ENCODE measurements around the gene RTEL1. TPM values are rescaled to one million over a fixed set of nuclear protein-coding genes. Genes with fewer than 3 reads are reported as not detected.

The RTEL1 gene
- total RNA-seq, 2 donors from 2014 or later = 26.8 to 34.6 TPM

DNA sequence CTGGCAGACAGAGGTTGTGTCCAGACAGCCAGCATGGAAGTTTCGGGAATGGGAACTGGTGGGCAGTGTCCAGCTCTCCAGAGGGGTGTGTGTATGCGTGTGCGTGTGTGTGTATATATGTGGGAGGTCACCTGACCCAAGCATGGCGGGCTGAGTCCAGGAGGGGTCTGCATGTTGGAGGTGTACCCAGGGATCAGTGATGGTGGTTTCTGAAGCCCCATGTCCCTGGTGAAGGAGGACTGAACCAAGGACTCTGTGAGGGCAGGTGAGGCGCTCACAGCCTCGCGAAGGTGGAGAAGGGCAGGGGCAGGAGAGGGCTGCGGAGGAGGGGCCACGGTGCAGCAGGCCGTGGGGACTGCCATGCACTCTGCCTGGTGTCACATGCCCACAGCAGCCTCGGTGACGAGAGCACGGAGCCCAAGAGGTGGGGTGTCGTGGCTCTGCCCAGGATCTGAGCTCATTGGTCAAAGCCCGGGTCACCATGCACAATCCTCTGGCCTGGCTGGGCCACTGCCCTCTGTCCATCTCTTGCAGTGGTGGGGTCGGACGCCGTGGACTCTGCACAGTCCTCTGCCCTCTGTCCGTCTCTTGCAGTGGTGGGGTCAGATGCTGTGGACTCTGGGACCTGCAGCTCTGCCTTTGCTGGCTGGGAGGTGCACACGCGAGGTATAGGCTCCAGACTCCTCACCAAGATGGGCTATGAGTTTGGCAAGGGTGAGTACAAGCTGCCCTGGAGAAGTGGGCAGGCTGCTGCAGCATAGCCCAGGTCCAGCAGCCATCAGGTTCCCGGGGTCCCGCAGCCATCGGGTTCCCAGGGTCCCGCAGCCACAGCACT lies 76.2 kb downstream of the RTEL1 start:
- H3K4me3 Mint-ChIP-seq = no peak overlapping the region
- H3K27ac Mint-ChIP-seq = no peak overlapping the region
- H3K36me3 Mint-ChIP-seq (ENCODE audit: insufficient read depth in 2 of 2) = peaks cover 0 to 3% of the 10 kb centered on the region in 2 donors

DNA sequence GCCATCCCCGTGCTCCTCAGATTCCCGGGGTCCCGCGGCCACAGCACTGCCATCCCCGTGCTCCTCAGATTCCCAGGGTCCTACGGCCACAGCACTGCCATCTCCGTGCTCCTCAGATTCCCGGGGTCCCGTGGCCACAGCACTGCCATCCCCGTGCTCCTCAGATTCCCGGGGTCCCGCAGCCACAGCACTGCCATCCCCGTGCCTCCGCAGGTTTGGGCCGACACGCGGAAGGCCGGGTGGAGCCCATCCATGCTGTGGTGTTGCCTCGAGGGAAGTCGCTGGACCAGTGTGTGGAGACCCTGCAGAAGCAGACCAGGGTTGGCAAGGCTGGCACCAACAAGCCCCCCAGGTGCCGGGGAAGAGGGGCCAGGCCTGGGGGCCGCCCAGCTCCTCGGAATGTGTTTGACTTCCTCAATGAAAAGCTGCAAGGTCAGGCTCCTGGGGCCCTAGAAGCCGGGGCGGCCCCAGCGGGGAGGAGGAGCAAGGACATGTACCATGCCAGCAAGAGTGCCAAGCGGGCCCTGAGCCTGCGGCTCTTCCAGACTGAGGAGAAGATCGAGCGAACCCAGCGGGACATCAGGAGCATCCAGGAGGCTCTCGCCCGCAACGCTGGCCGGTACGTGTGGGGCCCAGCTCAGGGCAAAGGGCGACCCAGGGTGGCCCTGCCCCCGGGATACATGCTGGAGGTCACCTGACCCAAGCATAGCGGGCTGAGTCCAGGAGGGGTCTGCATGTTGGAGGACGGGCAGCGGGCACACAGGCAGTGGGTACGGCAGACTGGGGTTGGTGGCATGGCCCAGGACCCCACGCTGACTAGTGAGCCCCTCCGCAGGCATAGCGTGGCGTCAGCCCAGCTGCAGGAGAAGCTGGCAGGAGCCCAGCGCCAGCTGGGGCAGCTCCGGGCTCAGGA lies 77.1 kb downstream of the RTEL1 start:
- Mint-ChIP-seq H3K9me3 (no peaks in the 10 kb centered on the region), H3K36me3 (ENCODE audit: insufficient read depth in 2 of 2) (peaks cover 0 to 1% of the 10 kb centered on the region in 2 donors), H3K27ac (no peak overlapping the region), H3K4me3 (peak overlapping the region in 1 of 2 donors; percentile 62), H3K4me1 (ENCODE audit: low read depth) (peaks cover 16% of the 10 kb centered on the region), H3K27me3 (ENCODE audit: low read depth) (no peaks in the 10 kb centered on the region)
- ATAC-seq (replicated peaks in 1 of 2) (no peak), DNase-seq (no peak)

More for the DNA sequence above, 76.2 kb downstream of the RTEL1 start:
- no peak for DNase-seq
- no peak for ATAC-seq (replicated peaks in 1 of 2)
- Mint-ChIP-seq H3K27me3 (ENCODE audit: low read depth) (no peaks in the 10 kb centered on the region), H3K4me1 (ENCODE audit: low read depth) (peaks cover 16% of the 10 kb centered on the region), H3K9me3 (no peaks in the 10 kb centered on the region)

DNA sequence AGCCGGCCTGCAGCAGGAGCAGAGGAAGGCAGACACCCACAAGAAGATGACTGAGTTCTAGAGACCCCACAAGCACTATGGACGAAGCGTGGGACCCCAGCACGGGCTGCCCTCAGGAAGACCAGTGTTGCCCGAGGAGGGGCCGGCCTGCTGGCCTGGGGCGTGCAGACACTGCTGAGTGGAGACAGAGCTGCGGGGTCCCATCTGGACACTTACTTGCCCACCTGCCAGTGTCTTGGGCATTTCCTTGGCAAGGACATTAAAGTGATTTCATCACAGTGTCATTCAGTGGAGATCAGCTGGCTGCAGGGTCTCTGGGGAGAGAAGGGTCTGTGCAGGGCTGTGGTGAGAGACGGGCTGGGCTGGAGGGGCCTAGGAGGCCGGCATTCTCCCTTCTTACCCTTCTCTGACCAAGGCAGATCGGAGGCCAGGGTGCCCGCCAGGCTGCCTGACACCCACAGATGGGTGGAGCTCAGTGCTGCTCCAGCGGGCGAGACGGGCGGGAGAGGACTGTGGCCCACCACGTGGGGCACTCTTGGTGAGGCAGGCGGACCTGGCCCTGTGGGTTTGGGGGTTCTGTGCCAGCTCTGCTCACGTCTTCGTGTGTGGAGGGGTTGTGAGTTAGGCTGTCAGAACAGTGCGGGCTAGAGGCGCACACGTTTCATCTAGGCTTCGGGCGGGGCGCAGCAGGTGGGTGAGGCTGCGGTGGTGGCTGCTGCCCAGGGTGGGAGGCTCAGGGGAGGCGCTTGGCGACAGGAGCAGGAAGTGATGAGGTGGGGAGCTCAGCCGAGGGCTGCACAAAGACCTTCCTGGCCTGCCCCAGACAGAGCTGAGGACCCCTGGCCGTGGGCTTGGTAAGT lies 78.0 kb downstream of the RTEL1 start, which contains the start of gene LIME1:
TSS of gene LIME1 (plus strand) at position 806 of the 860 bp plus-strand sequence. CDS start 886 bp downstream, outside the sequence.
- DNase-seq (peak; percentile 71 to 75), ATAC-seq (replicated peaks in 1 of 2) (peak; percentile 36 to 49)
- Mint-ChIP-seq H3K4me1 (ENCODE audit: low read depth) (peaks cover 16% of the 10 kb centered on the region), H3K27ac (no peak within 1 kb of the TSS), H3K36me3 (ENCODE audit: insufficient read depth in 2 of 2) (peaks cover 0 to 1% of the 10 kb centered on the region in 2 donors), H3K27me3 (ENCODE audit: low read depth) (no peaks in the 10 kb centered on the region), H3K9me3 (no peaks in the 10 kb centered on the region), H3K4me3 (peak within 1 kb of the TSS; percentile 62 to 85)

DNA sequence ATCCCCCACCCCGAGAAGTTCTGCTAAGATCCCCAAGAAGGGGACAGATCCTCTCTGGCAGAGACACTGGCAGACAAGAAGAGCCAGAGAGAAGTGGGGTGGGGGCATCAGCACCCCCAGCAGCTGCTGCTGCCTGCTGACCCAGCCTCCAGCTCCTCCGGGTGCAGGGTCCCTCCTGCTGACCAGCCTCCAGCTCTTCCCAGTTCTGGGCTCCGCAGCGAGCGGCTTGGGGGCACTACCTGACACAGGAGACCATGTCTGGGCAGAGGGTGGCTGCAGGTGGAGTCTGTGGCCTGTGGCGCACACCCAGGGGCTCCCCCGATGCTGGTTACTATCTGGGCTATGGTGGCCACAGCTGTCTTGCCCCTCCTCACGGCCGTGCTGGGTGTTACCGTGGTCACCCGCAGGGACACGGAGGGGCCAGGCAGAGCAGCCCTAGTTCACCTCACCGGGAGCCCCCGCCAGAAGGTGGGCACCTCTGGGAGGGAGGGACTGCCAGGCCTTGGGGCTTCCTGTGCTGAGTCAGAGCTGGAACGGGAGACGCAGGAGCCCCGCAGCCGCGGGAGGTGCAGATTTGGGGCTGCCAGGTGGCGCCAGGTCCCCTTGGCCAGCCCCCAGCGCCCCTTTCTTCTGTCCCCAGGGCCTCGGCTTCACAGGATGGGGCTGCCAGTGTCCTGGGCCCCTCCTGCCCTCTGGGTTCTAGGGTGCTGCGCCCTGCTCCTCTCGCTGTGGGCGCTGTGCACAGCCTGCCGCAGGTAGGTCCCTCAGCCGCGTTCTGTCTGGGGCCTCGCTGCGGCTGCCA lies 79.0 kb downstream of the RTEL1 start:
- Mint-ChIP-seq H3K27me3 (ENCODE audit: low read depth) (no peaks in the 10 kb centered on the region), H3K27ac (no peak overlapping the region), H3K4me1 (ENCODE audit: low read depth) (peaks cover 16% of the 10 kb centered on the region), H3K9me3 (no peaks in the 10 kb centered on the region), H3K36me3 (ENCODE audit: insufficient read depth in 2 of 2) (peaks cover 0 to 1% of the 10 kb centered on the region in 2 donors), H3K4me3 (peak overlapping the region; percentile 62 to 85)
- ATAC-seq (replicated peaks in 1 of 2) (peak; percentile 31 to 33), DNase-seq (peak; percentile 57 to 59)

DNA sequence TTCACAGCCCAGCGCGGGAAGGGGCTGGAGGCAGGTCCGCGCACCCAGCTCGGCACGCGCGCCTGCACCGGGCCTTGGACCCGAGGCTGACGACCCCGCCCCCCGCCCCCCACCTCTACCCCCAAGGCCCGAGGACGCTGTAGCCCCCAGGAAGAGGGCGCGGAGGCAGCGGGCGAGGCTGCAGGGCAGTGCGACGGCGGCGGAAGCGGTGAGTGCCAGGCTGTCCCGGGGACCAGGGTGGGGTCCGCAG lies 79.5 kb downstream of the RTEL1 start:
- Mint-ChIP-seq H3K4me3 (peak overlapping the region; percentile 62 to 85), H3K36me3 (ENCODE audit: insufficient read depth in 2 of 2) (peaks cover 0 to 1% of the 10 kb centered on the region in 2 donors), H3K9me3 (no peaks in the 10 kb centered on the region), H3K27ac (no peak overlapping the region), H3K27me3 (ENCODE audit: low read depth) (no peaks in the 10 kb centered on the region), H3K4me1 (ENCODE audit: low read depth) (peaks cover 16% of the 10 kb centered on the region)
- no peak for ATAC-seq (replicated peaks in 1 of 2)
- peak in 1 of 2 donors; percentile 38 for DNase-seq

DNA sequence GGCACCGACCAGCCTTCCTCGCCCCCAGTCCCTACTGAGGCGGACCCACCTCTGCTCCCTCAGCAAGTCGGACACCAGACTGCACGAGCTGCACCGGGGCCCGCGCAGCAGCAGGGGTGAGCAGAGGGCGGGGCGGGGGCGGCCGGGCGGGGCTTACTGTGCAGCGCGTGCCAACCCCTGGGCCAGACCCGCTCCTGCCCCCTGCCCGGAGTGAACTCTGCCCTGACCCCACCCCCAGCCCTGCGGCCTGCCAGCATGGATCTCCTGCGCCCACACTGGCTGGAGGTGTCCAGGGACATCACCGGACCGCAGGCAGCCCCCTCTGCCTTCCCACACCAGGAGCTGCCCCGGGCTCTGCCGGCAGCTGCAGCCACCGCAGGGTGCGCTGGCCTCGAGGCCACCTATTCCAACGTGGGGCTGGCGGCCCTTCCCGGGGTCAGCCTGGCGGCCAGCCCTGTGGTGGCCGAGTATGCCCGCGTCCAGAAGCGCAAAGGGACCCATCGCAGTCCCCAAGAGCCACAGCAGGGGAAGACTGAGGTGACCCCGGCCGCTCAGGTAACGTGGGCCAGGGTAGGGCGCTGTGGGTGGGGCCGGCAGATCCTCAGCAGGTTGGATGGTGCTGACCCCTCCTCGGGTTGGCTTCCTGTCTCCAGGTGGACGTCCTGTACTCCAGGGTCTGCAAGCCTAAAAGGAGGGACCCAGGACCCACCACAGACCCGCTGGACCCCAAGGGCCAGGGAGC lies 80.0 kb downstream of the RTEL1 start:
- ATAC-seq (replicated peaks in 1 of 2) = peak; percentile 17 to 25
- peaks cover 16% of the 10 kb centered on the region for H3K4me1 Mint-ChIP-seq (ENCODE audit: low read depth)
- H3K9me3 Mint-ChIP-seq = no peaks in the 10 kb centered on the region

DNA sequence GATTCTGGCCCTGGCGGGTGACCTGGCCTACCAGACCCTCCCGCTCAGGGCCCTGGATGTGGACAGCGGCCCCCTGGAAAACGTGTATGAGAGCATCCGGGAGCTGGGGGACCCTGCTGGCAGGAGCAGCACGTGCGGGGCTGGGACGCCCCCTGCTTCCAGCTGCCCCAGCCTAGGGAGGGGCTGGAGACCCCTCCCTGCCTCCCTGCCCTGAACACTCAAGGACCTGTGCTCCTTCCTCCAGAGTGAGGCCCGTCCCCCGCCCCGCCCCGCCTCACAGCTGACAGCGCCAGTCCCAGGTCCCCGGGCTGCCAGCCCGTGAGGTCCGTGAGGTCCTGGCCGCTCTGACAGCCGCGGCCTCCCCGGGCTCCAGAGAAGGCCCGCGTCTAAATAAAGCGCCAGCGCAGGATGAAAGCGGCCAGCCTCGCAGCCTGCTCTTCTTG lies 80.6 kb downstream of the RTEL1 start:
- Mint-ChIP-seq H3K4me3 (peak overlapping the region; percentile 29 to 54), H3K27me3 (ENCODE audit: low read depth) (no peaks in the 10 kb centered on the region), H3K36me3 (ENCODE audit: insufficient read depth in 2 of 2) (peaks cover 0 to 1% of the 10 kb centered on the region in 2 donors), H3K27ac (no peak overlapping the region), H3K9me3 (no peaks in the 10 kb centered on the region), H3K4me1 (ENCODE audit: low read depth) (peaks cover 16% of the 10 kb centered on the region)
- ATAC-seq (replicated peaks in 1 of 2) (no peak), DNase-seq (peak in 1 of 2 donors; percentile 31)

More for the DNA sequence above, 80.0 kb downstream of the RTEL1 start:
- peak overlapping the region; percentile 46 to 54 for H3K4me3 Mint-ChIP-seq
- no peak overlapping the region for H3K27ac Mint-ChIP-seq
- peak in 1 of 2 donors; percentile 43 for DNase-seq
- H3K27me3 Mint-ChIP-seq (ENCODE audit: low read depth) = no peaks in the 10 kb centered on the region
- peaks cover 0 to 1% of the 10 kb centered on the region in 2 donors for H3K36me3 Mint-ChIP-seq (ENCODE audit: insufficient read depth in 2 of 2)

DNA sequence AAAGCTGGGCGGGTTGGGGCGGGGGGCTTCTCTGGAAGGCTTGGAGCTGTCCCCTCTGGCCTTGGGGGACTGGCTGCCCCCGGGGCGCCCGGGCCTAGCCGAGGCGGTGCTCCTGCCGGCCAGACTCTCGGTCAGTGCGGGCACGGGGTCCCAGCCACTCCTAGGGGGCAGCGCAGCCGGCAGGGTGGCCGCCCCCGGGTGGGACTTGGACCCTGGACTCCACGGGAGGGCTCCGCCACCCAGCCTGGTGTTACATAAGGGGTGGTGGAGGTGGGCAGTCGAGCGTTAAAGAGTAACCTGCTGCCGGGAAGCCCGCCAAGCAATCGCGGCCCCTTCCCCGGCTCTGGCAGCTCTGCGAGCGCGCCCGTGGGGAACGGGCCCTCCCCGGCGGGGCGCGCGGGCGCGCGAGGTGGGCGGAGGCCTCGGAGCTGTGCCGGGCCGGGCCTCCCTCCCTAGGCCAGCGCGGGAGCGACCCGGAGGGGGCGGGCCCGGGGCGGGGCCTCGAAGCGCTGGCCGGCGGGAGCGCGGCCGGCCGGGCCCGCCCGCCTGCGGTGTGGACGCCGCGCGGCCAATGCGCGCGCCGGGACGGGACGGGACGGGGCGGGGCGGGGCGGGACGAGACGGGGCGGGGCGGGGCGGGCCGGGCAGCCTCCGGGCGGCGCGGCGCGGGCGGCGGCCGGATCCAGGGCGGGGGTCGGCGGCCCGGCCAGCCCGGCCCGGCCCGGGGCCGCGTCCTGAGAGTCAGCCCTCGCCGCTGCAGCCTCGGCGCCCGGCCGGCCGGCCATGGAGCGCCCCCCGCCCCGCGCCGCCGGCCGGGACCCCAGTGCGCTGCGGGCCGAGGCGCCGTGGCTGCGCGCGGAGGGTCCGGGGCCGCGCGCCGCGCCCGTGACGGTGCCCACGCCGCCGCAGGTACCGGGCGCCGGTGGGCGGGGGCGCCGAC lies 81.3 kb downstream of the RTEL1 start, which contains the start of gene SLC2A4RG:
TSS of gene SLC2A4RG (plus strand) at position 647 of the 940 bp plus-strand sequence. CDS start at position 784, 137 bp downstream.
- no peak within 1 kb of the TSS for H3K27ac Mint-ChIP-seq
- peaks cover 16% of the 10 kb centered on the region for H3K4me1 Mint-ChIP-seq (ENCODE audit: low read depth)
- H3K9me3 Mint-ChIP-seq = no peaks in the 10 kb centered on the region
- H3K27me3 Mint-ChIP-seq (ENCODE audit: low read depth) = no peaks in the 10 kb centered on the region
- peaks cover 0 to 1% of the 10 kb centered on the region in 2 donors for H3K36me3 Mint-ChIP-seq (ENCODE audit: insufficient read depth in 2 of 2)
- ATAC-seq (replicated peaks in 1 of 2) (peak; percentile 68 to 70), DNase-seq (peak; percentile 72 to 84)
- peak within 1 kb of the TSS; percentile 29 to 60 for H3K4me3 Mint-ChIP-seq

DNA sequence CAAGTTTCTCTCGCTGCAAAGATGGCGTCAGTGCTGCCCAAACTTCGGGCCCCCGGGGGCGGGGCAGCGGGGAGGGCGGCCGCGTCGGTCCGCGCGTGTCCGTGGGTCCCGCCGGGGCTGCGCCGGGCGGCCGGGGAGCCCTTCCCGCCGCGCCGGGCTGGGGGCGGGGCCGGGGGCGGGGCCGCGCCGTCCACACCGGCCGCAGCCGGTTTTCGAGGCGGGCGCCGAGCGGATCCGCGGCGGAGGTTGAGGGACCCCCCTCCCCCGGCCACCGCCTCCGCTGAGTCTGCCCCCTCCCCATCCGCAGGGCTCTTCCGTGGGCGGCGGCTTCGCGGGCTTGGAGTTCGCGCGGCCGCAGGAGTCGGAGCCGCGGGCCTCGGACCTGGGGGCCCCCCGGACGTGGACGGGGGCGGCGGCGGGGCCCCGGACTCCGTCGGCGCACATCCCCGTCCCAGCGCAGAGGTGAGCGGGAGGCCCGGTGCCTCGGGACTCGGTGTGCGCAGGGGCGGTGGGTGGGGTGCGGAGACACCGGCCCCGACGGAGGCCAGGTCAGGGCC lies 82.0 kb downstream of the RTEL1 start:
- Mint-ChIP-seq H3K4me3 (peak overlapping the region in 1 of 2 donors; percentile 60), H3K9me3 (no peaks in the 10 kb centered on the region), H3K4me1 (ENCODE audit: low read depth) (peaks cover 16% of the 10 kb centered on the region), H3K27me3 (ENCODE audit: low read depth) (no peaks in the 10 kb centered on the region), H3K36me3 (ENCODE audit: insufficient read depth in 2 of 2) (peaks cover 0 to 1% of the 10 kb centered on the region in 2 donors), H3K27ac (no peak overlapping the region)
- peak; percentile 14 to 30 for ATAC-seq (replicated peaks in 1 of 2)
- peak; percentile 51 to 69 for DNase-seq

DNA sequence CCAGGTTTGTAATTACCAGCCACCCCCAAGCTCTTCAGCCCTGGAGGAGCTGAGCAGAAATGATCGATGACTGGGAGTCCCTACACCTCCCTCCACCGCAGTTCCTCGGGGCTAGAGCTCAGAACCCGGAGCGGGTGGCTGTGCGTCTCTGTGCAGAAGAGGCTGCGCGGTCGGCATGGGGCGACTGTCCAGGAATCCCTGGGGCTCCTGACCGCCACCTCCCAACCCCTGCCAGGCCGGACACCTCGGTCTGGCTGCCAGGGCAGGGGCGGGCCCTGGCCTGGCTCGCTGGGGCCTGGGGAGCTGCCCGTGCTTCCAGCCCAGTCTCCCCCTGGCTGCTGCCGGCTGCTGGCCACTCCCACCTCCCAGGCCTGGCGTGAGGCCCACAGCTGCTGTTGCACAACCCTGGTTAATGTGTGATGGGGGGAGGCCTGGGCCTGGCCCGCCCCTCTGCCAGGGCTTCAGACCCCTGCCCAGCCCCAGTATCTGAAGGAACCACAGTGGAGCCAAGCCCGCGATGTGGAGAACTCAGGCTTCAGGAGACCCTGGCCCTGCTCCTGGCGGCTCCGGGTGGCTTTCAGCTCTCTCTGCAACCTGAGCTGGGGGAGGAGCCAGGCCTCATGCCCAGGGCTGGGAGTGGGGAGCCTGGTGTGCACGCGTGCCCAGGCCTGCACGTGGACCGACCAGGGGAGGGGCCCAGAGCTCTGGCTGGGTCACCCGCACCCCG lies 82.7 kb downstream of the RTEL1 start:
- H3K9me3 Mint-ChIP-seq = no peaks in the 10 kb centered on the region
- H3K4me3 Mint-ChIP-seq = peak overlapping the region; percentile 58 to 60
- H3K36me3 Mint-ChIP-seq (ENCODE audit: insufficient read depth in 2 of 2) = no peaks in the 10 kb centered on the region
- H3K27me3 Mint-ChIP-seq (ENCODE audit: low read depth) = no peaks in the 10 kb centered on the region
- ATAC-seq (replicated peaks in 1 of 2) = peak in 1 of 2 donors; percentile 1
- no peak overlapping the region for H3K27ac Mint-ChIP-seq
- H3K4me1 Mint-ChIP-seq (ENCODE audit: low read depth) = peaks cover 15% of the 10 kb centered on the region
- DNase-seq = peak; percentile 35 to 36
